CD14-positive monocyte (primary cell): ENCODE measurements around the gene AADACL3. TPM values are rescaled to one million over a fixed set of nuclear protein-coding genes. Genes with fewer than 3 reads are reported as not detected.

Experiments
- DNase-seq, 3 donors: peaks; one replicate each; pipeline ENCODE4 v3.0.0-alpha.2; 2011 to 2022
- H2AFZ ChIP-seq: 2 replicates; pipeline ENCODE4 v1.6.0; 2012; ENCODE audit warnings: mild to moderate bottlenecking, low read depth, low read length, inconsistent platforms; ENCODE audit not compliant: insufficient read depth, poor library complexity, severe bottlenecking
- H3K27ac ChIP-seq, 2 donors: 1 replicate in 1 of 2; 2 replicates in 1 of 2; pipeline ENCODE4 v1.5.1; 2012 to 2013; ENCODE audit warnings: low read length in 2 of 2, control low read depth in 1 of 2, inconsistent platforms in 1 of 2, low read depth in 1 of 2, mild to moderate bottlenecking in 1 of 2
- H3K27me3 ChIP-seq, 2 donors: one replicate each; pipeline versions ENCODE4 v1.6.0 to v1.6.1; 2011 to 2013; ENCODE audit warnings: low read length in 2 of 2; ENCODE audit not compliant: control insufficient read depth in 2 of 2, insufficient read depth in 2 of 2
- H3K36me3 ChIP-seq, 2 donors: replicated peaks in 1 of 2; 1 replicate in 1 of 2; 2 replicates in 1 of 2; pipeline versions ENCODE4 v1.5.1 to v1.6.1; 2012 to 2013; ENCODE audit warnings: low read length in 2 of 2, control low read depth in 1 of 2, inconsistent platforms in 1 of 2, mild to moderate bottlenecking in 1 of 2; ENCODE audit not compliant: insufficient read depth in 2 of 2, control insufficient read depth in 1 of 2
- H3K4me1 ChIP-seq, 2 donors: 1 replicate in 1 of 2; 2 replicates in 1 of 2; pipeline versions ENCODE4 v1.5.1 to v1.6.1; 2012 to 2013; ENCODE audit warnings: low read length in 2 of 2, control low read depth in 1 of 2, inconsistent platforms in 1 of 2, mild to moderate bottlenecking in 1 of 2, moderate library complexity in 1 of 2; ENCODE audit not compliant: insufficient read depth in 2 of 2, control insufficient read depth in 1 of 2
- H3K4me2 ChIP-seq: replicated peaks from 2 replicates; pipeline ENCODE3; 2012; ENCODE audit warnings: low read length, moderate library complexity, mild to moderate bottlenecking; ENCODE audit not compliant: poor library complexity, severe bottlenecking; ENCODE audit errors: extremely low read depth
- H3K4me3 ChIP-seq, 3 experiments: fragments of 200-600 bp in 1 of 3; sonication (generic) in 1 of 3; replicated peaks in 1 of 3; 1 replicate in 2 of 3; 2 replicates in 1 of 3; pipeline ENCODE4 v1.5.1; 2011 to 2013; ENCODE audit warnings: low read length in 3 of 3, mild to moderate bottlenecking in 3 of 3, control low read depth in 2 of 3, low read depth in 2 of 3, inconsistent platforms in 1 of 3, moderate library complexity in 1 of 3
- H3K79me2 ChIP-seq: 2 replicates; pipeline ENCODE4 v1.6.0; 2012; ENCODE audit warnings: mild to moderate bottlenecking, control low read depth, inconsistent platforms, low read length, moderate library complexity; ENCODE audit not compliant: insufficient read depth
- H3K9ac ChIP-seq: 2 replicates; pipeline ENCODE4 v1.6.0; 2017; ENCODE audit warnings: low read length, mild to moderate bottlenecking; ENCODE audit not compliant: insufficient read depth, poor library complexity, severe bottlenecking
- H3K9me3 ChIP-seq, 2 donors: replicated peaks in 1 of 2; 1 replicate in 1 of 2; 2 replicates in 1 of 2; pipeline versions ENCODE4 v1.5.1 to v1.6.1; 2012 to 2013; ENCODE audit warnings: low read length in 2 of 2, control low read depth in 1 of 2; ENCODE audit not compliant: control insufficient read depth in 1 of 2, insufficient read depth in 1 of 2
- H4K20me1 ChIP-seq: 2 replicates; pipeline ENCODE4 v1.6.0; 2012; ENCODE audit warnings: mild to moderate bottlenecking, low read length, control low read depth, moderate library complexity; ENCODE audit not compliant: insufficient read depth
- H3K27ac Mint-ChIP-seq, 7 donors: one replicate each; pipeline ENCODE4 v1.8.0; 2020; ENCODE audit warnings: mild to moderate bottlenecking in 7 of 7, mixed read lengths in 7 of 7, moderate library complexity in 6 of 7, inconsistent platforms in 2 of 7
- H3K27me3 Mint-ChIP-seq, 3 donors: one replicate each; pipeline ENCODE4 v1.8.0; 2021 to 2022; ENCODE audit warnings: low read depth in 3 of 3, mild to moderate bottlenecking in 3 of 3, mixed read lengths in 3 of 3, moderate library complexity in 3 of 3, inconsistent platforms in 1 of 3
- H3K36me3 Mint-ChIP-seq, 2 donors: one replicate each; pipeline ENCODE4 v1.8.0; 2020; ENCODE audit warnings: mixed read lengths in 2 of 2, inconsistent platforms in 1 of 2, mild to moderate bottlenecking in 1 of 2
- H3K4me1 Mint-ChIP-seq: one replicate; pipeline ENCODE4 v1.8.0; 2020; ENCODE audit warnings: mild to moderate bottlenecking, mixed read lengths
- H3K4me3 Mint-ChIP-seq, 2 donors: one replicate each; pipeline ENCODE4 v1.8.0; 2020; ENCODE audit warnings: mild to moderate bottlenecking in 2 of 2, mixed read lengths in 2 of 2, moderate library complexity in 1 of 2
- H3K9me3 Mint-ChIP-seq, 7 donors: one replicate each; pipeline ENCODE4 v1.8.0; 2020 to 2022; ENCODE audit warnings: mixed read lengths in 7 of 7, mild to moderate bottlenecking in 6 of 7, moderate library complexity in 6 of 7, inconsistent platforms in 2 of 7
- WGBS: methylation state at CpG from one replicate; pipeline ENCODE4 v1.1.5; 2013; ENCODE audit warnings: missing lambda C conversion rate; ENCODE audit not compliant: insufficient coverage; 5-methylcytosine and 5-hydroxymethylcytosine counted together
- intact Hi-C, 2 donors: fragments of 100-400 bp; cut with micrococcal nuclease; formaldehyde crosslinking; loops; one replicate each; pipeline versions ENCODE4 v1.15.0 to v1.15.1; 2023
- polyA plus RNA-seq, 3 donors: library from polyadenylated mRNA; depleted of rRNA in 1 of 3; unstranded in 2 of 3; stranded (reverse) in 1 of 3; fragments of 300-500 nt in 2 of 3; fragments of >200 nt in 1 of 3; fragmentation: Illumina TruSeq in 2 of 3; gene quantifications; 1 replicate in 2 of 3; 2 replicates in 1 of 3; pipeline ENCODE4 v1.2.3, GENCODE V29; 2012 to 2021
- TF ChIP-seq, protein P1 (sequence below): fragments of 200-600 bp; IDR thresholded peaks from one replicate; pipeline ENCODE4 v1.8.0; 2022; ENCODE audit warnings: antibody characterized with exemption, mild to moderate bottlenecking

The AADACL3 gene
- polyA plus RNA-seq, 3 donors, result not detected

DNA sequence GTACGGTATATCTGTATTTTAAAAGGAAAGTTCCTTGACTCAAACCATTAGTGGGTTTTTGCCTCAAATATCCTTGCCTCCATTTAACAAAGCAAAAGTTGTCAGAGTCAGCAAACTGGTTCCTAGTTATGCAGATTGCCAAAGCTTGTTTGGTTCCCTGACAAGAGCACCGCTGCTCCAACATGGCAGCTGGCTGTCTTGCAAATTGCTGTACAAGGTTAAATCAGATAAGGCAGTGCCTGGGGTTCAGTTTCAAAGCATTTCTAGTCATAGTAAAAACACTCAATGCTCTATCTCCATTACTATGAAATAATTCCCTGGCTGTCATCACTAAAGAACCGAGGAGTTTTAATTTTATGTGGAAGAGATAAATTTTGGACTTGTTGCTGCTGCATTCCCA lies 18.7 kb downstream of the AADACL3 start:
- Histone ChIP-seq H3K9me3 (no peaks in the 10 kb centered on the region), H3K9ac (no peak overlapping the region), H3K4me1 (no peaks in the 10 kb centered on the region), H3K4me3 (no peak overlapping the region), H3K36me3 (no peaks in the 10 kb centered on the region), H3K79me2 (no peaks in the 10 kb centered on the region), H3K4me2 (no peak overlapping the region), H3K27ac (no peak overlapping the region), H4K20me1 (no peaks in the 10 kb centered on the region), H3K27me3 (peaks cover 0 to 3% of the 10 kb centered on the region in 2 donors), H2AFZ (no peak overlapping the region)
- H3K9me3 Mint-ChIP-seq, result peaks cover 2 to 28% (median 22%) of the 10 kb centered on the region in 7 donors
- no peak overlapping the region for H3K4me3 Mint-ChIP-seq
- WGBS, result no CpG with 5 or more reads among the region's 3 CpGs
- no peaks in the 10 kb centered on the region for H3K4me1 Mint-ChIP-seq
- intact Hi-C loops, result no loop called here
- H3K27me3 Mint-ChIP-seq, result peaks cover 6 to 20% (median 10%) of the 10 kb centered on the region in 3 donors
- no peak overlapping the region for H3K27ac Mint-ChIP-seq
- no peak for DNase-seq
- TF ChIP-seq, protein P1, sequence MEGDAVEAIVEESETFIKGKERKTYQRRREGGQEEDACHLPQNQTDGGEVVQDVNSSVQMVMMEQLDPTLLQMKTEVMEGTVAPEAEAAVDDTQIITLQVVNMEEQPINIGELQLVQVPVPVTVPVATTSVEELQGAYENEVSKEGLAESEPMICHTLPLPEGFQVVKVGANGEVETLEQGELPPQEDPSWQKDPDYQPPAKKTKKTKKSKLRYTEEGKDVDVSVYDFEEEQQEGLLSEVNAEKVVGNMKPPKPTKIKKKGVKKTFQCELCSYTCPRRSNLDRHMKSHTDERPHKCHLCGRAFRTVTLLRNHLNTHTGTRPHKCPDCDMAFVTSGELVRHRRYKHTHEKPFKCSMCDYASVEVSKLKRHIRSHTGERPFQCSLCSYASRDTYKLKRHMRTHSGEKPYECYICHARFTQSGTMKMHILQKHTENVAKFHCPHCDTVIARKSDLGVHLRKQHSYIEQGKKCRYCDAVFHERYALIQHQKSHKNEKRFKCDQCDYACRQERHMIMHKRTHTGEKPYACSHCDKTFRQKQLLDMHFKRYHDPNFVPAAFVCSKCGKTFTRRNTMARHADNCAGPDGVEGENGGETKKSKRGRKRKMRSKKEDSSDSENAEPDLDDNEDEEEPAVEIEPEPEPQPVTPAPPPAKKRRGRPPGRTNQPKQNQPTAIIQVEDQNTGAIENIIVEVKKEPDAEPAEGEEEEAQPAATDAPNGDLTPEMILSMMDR, result no peak
- H3K36me3 Mint-ChIP-seq, result no peaks in the 10 kb centered on the region

DNA sequence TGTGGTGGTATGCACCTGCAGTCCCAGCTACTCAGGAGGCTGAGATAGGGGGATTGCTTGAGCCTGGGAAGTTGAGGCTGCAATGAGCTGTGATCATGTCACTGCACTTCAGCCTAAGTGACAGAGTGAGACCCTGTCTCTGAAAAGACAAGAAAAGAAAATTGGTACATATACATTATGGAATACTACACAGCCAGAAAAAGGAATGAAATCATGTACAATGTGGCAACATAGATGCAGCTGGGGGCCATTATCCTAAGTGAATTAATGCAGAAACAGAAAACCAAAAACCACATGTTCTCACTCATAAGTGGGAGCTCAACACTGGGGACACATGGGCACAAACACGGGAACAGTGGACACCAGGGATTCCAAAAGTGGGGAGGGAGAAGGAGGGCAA lies 23.0 kb downstream of the AADACL3 start:
- H3K27me3 Mint-ChIP-seq, result peaks cover under 1 to 8% (median 2%) of the 10 kb centered on the region in 3 donors
- intact Hi-C loops, result no loop called here
- WGBS, result 88% methylated on average over 1 of the region's 1 CpG

More for the DNA sequence above, 23.0 kb downstream of the AADACL3 start:
- Mint-ChIP-seq H3K4me3 (no peak overlapping the region), H3K27ac (no peak overlapping the region), H3K36me3 (no peaks in the 10 kb centered on the region), H3K9me3 (peaks cover 0 to 8% (median 4%) of the 10 kb centered on the region in 7 donors), H3K4me1 (no peaks in the 10 kb centered on the region)
- H3K4me1 ChIP-seq, result no peaks in the 10 kb centered on the region
- H3K9ac ChIP-seq, result no peak overlapping the region
- no peak overlapping the region for H3K4me2 ChIP-seq
- DNase-seq, result no peak
- no peaks in the 10 kb centered on the region for H3K9me3 ChIP-seq
- TF ChIP-seq, protein P1, result no peak
- H3K27ac ChIP-seq, result no peak overlapping the region
- H3K79me2 ChIP-seq, result no peaks in the 10 kb centered on the region
- H3K36me3 ChIP-seq, result no peaks in the 10 kb centered on the region
- H2AFZ ChIP-seq, result no peak overlapping the region
- H4K20me1 ChIP-seq, result no peaks in the 10 kb centered on the region
- H3K27me3 ChIP-seq, result peaks cover 0 to 3% of the 10 kb centered on the region in 2 donors
- H3K4me3 ChIP-seq, result no peak overlapping the region
